ENCODE measurements around the gene ZBTB46.

- no peak for TF ChIP-seq CTCF (IDR thresholded peaks at IDR 0.05; ENCODE audit: low read depth, low read length)
- TF ChIP-seq EZH2phosphoT487 (IDR thresholded peaks at IDR 0.05; ENCODE audit: low read depth) = no peak
These were observed 16.0 kb downstream of the ZBTB46 start for GRCh38 chr20:63814891-63815614.
